GM12873 (cell line): ENCODE measurements around the gene BCL7C.
A peak's percentile ranks its signal among the peaks of the same experiment; 100 is the strongest.

Experiments
- TF ChIP-seq, protein P1 (sequence below): IDR thresholded peaks from 2 replicates; pipeline ENCODE4 v1.5.1; 2012; ENCODE audit warnings: low read depth, mild to moderate bottlenecking, moderate library complexity, low read length, control low read depth; ENCODE audit not compliant: insufficient read depth; ENCODE audit errors: missing control alignments

Gene BCL7C

DNA sequence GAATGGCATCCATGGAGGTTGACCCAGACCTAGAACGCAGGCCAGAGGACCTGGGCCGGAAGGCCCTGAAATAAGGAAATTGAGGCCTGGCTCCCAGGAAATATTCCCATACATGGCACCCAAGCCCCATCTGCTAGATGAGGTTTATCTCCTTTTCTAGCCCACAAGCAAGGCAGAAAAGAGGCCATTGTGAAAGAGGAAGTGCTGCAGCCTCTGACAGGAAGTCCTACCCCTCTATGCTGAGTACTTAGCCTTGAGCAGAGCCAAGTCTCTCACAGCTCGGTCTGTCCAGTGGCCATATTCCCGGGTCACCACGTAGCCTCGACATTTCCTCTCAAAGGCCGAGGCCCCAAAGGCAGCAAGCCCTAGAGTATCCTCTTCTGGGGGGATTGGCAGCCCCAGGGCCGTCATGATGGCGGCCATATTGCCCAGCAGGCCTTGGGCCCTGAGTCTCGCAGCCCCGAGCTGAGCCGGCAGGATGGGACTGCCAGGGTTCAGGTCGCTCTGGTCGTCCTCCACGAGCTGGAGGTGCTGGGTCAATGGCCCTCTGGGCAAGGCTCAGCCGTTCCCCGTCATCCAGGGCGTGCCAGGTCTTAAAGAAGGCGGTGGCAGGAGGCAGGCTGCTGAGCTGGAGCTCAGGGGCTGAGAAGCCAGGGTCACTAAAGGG lies 10.4 kb upstream of the BCL7C start:
- TF ChIP-seq, protein P1, sequence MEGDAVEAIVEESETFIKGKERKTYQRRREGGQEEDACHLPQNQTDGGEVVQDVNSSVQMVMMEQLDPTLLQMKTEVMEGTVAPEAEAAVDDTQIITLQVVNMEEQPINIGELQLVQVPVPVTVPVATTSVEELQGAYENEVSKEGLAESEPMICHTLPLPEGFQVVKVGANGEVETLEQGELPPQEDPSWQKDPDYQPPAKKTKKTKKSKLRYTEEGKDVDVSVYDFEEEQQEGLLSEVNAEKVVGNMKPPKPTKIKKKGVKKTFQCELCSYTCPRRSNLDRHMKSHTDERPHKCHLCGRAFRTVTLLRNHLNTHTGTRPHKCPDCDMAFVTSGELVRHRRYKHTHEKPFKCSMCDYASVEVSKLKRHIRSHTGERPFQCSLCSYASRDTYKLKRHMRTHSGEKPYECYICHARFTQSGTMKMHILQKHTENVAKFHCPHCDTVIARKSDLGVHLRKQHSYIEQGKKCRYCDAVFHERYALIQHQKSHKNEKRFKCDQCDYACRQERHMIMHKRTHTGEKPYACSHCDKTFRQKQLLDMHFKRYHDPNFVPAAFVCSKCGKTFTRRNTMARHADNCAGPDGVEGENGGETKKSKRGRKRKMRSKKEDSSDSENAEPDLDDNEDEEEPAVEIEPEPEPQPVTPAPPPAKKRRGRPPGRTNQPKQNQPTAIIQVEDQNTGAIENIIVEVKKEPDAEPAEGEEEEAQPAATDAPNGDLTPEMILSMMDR, result no peak

DNA sequence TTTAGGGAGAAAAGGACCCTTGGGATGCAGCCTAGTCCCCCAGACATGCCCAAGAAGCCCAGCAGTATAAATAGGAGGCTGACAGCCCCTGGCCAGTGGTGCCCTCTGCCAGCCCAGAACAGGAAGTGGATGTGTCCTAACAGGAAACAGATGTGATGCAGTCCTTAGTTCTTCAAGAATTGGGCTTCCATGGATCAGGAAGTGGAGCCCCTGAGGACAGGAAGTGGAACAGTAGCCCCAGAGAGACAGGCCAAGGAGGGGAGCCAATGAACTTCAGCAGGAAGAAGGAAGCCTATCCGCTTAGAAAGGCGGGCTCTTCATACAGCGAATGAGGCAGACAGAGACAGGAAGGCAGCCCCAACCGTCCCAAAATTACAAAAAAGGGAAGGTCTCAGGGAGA lies 9.7 kb upstream of the BCL7C start:
- TF ChIP-seq, protein P1, result no peak

DNA sequence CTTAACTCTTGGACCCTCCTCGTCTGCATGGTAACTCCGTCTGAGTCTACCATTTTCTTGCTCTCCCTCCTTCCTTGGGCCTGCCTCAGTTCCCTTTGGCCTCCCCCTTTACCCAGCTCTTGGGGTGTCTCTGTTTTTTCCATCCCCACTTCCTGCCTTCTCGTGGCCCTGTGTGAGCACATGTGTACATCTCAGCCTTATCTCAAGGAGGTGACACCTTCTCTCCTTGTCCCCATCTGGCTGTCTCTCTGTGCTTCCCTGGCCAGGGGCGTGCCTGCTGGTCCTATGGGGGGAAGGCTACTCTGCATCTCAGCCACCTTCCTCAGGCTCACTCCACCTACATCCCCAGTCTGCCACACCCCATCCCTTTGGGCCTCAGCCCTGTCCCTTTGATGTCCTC lies 9.1 kb upstream of the BCL7C start:
- TF ChIP-seq, protein P1, result no peak

DNA sequence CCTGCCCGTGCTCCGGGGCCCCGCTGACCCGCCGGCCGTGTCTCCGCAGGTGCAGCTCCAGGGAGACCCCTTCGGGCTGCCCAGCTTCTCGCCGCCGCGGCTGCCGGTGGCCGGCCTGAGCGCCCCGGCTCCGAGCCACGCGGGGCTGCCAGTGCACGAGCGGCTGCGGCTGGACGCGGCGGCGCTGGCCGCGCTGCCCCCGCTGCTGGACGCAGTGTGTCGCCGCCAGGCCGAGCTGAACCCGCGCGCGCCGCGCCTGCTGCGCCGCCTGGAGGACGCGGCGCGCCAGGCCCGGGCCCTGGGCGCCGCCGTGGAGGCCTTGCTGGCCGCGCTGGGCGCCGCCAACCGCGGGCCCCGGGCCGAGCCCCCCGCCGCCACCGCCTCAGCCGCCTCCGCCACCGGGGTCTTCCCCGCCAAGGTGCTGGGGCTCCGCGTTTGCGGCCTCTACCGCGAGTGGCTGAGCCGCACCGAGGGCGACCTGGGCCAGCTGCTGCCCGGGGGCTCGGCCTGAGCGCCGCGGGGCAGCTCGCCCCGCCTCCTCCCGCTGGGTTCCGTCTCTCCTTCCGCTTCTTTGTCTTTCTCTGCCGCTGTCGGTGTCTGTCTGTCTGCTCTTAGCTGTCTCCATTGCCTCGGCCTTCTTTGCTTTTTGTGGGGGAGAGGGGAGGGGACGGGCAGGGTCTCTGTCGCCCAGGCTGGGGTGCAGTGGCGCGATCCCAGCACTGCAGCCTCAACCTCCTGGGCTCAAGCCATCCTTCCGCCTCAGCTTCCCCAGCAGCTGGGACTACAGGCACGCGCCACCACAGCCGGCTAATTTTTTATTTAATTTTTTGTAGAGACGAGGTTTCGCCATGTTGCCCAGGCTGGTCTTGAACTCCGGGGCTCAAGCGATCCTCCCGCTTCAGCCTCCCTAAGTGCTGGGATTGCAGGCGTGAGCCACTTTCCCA lies 8.4 kb upstream of the BCL7C start:
- TF ChIP-seq, protein P1, result peak; percentile 49

DNA sequence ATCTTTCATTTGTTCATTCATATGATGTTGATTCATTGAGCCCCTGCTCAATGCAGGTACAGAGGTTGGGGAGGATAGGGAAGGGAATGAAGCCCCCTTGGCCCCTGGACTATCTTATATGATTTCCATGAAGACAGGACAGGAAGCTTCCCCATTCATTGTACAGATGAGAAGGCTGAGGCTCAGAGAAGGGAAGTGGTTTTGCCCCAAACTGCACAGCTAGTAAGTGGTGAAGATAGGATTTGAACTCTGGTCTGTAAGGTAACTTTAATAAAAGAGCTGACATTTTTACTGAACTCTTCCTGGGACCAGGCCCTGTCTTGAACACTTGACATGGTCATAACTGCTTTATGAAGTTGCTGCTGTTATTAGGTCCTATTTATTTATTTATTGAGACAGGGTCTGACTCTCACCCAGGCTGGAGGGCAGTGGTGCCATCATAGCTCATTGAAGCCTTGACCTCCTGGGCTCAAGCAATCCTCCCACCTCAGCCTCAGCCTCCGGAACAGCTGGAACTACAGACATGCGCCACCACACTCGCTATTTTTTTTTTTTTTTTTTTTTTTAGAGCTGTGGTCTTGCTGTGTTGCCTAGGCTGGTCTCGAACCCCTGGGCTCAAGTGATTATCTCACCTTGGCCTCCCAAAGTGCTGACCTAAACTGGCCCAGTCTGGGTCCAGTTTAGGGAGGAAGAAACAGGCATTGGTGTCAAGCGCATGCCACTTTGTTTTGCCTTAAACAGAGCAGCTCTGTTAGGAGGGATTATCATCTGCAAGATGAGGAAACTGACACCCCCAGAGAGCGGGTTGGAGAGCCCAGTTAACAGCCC lies 7.5 kb upstream of the BCL7C start:
- TF ChIP-seq, protein P1, result no peak

DNA sequence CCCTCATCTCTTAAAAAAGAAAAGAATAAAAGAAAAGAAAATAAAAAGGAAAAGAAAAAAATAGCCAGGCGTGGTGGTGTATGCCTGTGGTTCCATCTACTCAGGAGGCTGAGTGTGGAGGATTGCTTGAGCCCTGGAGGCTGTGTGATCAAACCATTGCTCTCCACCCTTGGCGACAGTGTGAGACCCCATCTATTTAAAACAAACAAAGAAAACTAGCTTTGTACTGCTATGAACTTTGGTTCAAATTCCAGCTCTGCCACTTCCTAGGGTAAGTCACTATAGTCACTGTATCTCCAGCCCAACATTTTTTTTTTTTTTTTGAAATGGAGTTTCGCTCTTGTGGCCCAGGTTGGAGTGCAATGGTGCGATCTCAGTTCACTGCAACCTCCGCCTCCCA lies 6.7 kb upstream of the BCL7C start:
- TF ChIP-seq, protein P1, result no peak
